HepG2 (cell line): ENCODE measurements around the gene ZNF454. TPM values are rescaled to one million over a fixed set of nuclear protein-coding genes. Genes with fewer than 3 reads are reported as not detected.

Experiments
- BORCS8-MEF2B ChIP-seq: sonication (generic); formaldehyde crosslinking; IDR thresholded peaks from 2 replicates; pipeline ENCODE4 v1.8.0; 2022; ENCODE audit warnings: mild to moderate bottlenecking, missing genetic modification reagents
- CREBL2 ChIP-seq: sonication (generic); formaldehyde crosslinking; IDR thresholded peaks from 2 replicates; pipeline ENCODE4 v1.8.1; 2023; ENCODE audit warnings: missing genetic modification reagents, mild to moderate bottlenecking, borderline replicate concordance
- ERF ChIP-seq: IDR thresholded peaks from 2 replicates; pipeline ENCODE4 v1.6.1; 2018; ENCODE audit warnings: missing biosample characterization, missing genetic modification reagents
- GPN1 ChIP-seq: sonication (generic); formaldehyde crosslinking; IDR thresholded peaks from 2 replicates; pipeline ENCODE4 v1.5.1; 2020; ENCODE audit warnings: missing genetic modification reagents, borderline replicate concordance
- MIER3 ChIP-seq: IDR thresholded peaks from 2 replicates; pipeline ENCODE4 v1.6.1; 2016; ENCODE audit warnings: missing compliant biosample characterization, borderline replicate concordance
- NFKB2 ChIP-seq: sonication (generic); formaldehyde crosslinking; IDR thresholded peaks from 2 replicates; pipeline ENCODE4 v1.4.0; 2020; ENCODE audit warnings: missing genetic modification reagents, borderline replicate concordance
- SMAD1 ChIP-seq: sonication (generic); formaldehyde crosslinking; IDR thresholded peaks from 2 replicates; pipeline ENCODE4 v1.4.0; 2020; ENCODE audit warnings: missing genetic modification reagents, low read depth, mild to moderate bottlenecking, borderline replicate concordance
- SMAD9 ChIP-seq: sonication (generic); formaldehyde crosslinking; IDR thresholded peaks from 2 replicates; pipeline ENCODE4 v1.5.1; 2020; ENCODE audit warnings: mild to moderate bottlenecking, missing genetic modification reagents
- SMARCE1 ChIP-seq: fragments of 450-650 bp; IDR thresholded peaks from 2 replicates; pipeline ENCODE4 v1.6.1; 2017; ENCODE audit warnings: borderline replicate concordance
- SMYD3 ChIP-seq: sonication (generic); formaldehyde crosslinking; IDR thresholded peaks from 2 replicates; pipeline ENCODE4 v1.8.1; 2023; ENCODE audit warnings: mild to moderate bottlenecking, missing genetic modification reagents
- SOX5 ChIP-seq: IDR thresholded peaks from 2 replicates; pipeline ENCODE4 v1.6.1; 2016; ENCODE audit warnings: borderline replicate concordance
- TRAFD1 ChIP-seq: sonication (generic); formaldehyde crosslinking; IDR thresholded peaks from 2 replicates; pipeline ENCODE4 v1.5.1; 2020; ENCODE audit warnings: missing genetic modification reagents, mild to moderate bottlenecking, borderline replicate concordance
- YEATS4 ChIP-seq: sonication (generic); formaldehyde crosslinking; IDR thresholded peaks from 2 replicates; pipeline ENCODE4 v1.4.0; 2020; ENCODE audit warnings: missing genetic modification reagents, borderline replicate concordance
- ZC3H13 ChIP-seq: sonication (generic); formaldehyde crosslinking; IDR thresholded peaks from 2 replicates; pipeline ENCODE4 v1.8.1; 2023; ENCODE audit warnings: mild to moderate bottlenecking, missing genetic modification reagents, moderate library complexity
- ZNF230 ChIP-seq: sonication (generic); formaldehyde crosslinking; IDR thresholded peaks from 2 replicates; pipeline ENCODE4 v1.4.0; 2020; ENCODE audit warnings: mild to moderate bottlenecking, missing genetic modification reagents
- ZNF274 ChIP-seq: sonication (generic); formaldehyde crosslinking; IDR thresholded peaks from 2 replicates; pipeline ENCODE4 v1.5.1; 2020; ENCODE audit warnings: mild to moderate bottlenecking, missing genetic modification reagents
- ZNF34 ChIP-seq: sonication (generic); formaldehyde crosslinking; IDR thresholded peaks from 2 replicates; pipeline ENCODE4 v1.4.0; 2020; ENCODE audit warnings: mild to moderate bottlenecking, missing genetic modification reagents, borderline replicate concordance
- ZNF343 ChIP-seq: sonication (generic); formaldehyde crosslinking; IDR thresholded peaks from 2 replicates; pipeline ENCODE4 v1.4.0; 2020; ENCODE audit warnings: mild to moderate bottlenecking, missing genetic modification reagents
- ZNF543 ChIP-seq: sonication (generic); formaldehyde crosslinking; IDR thresholded peaks from 2 replicates; pipeline ENCODE4 v1.4.0; 2020; ENCODE audit warnings: mild to moderate bottlenecking, missing genetic modification reagents
- polyA plus RNA-seq, 8 experiments: library from polyadenylated mRNA; depleted of rRNA in 3 of 8; stranded (reverse) in 7 of 8; unstranded in 1 of 8; fragments of >200 nt; fragmentation: Illumina TruSeq in 4 of 8; extraction: Trizol in 4 of 8; gene quantifications; 2 replicates each; pipeline versions ENCODE4 v1.2.1 to v1.2.3, GENCODE V29; 2011 to 2016; ENCODE audit warnings: low read depth in 4 of 8, missing spikeins in 1 of 8, mixed read lengths in 1 of 8; ENCODE audit not compliant: insufficient read depth in 1 of 8
- total RNA-seq, 5 experiments: library from RNA; depleted of rRNA; stranded (reverse); fragments of >200 nt; fragmentation: Illumina TruSeq; extraction: Trizol; gene quantifications; 2 replicates each; pipeline ENCODE4 v1.2.3, GENCODE V29; 2016; ENCODE audit warnings: low read depth in 1 of 5
- TF ChIP-seq, protein P1 (sequence below): sonication (generic); formaldehyde crosslinking; IDR thresholded peaks from 2 replicates; pipeline ENCODE4 v1.5.1; 2020; ENCODE audit warnings: mild to moderate bottlenecking, missing genetic modification reagents, borderline replicate concordance
- TF ChIP-seq, protein P2 (sequence below): sonication (generic); formaldehyde crosslinking; IDR thresholded peaks from 2 replicates; pipeline ENCODE4 v1.5.0; 2020; ENCODE audit warnings: missing genetic modification reagents, mild to moderate bottlenecking, borderline replicate concordance
- TF ChIP-seq, protein P3 (sequence below): fragments of 450-650 bp; IDR thresholded peaks from 2 replicates; pipeline ENCODE4 v1.6.1; 2016
- TF ChIP-seq, protein P4 (sequence below): sonication (generic); formaldehyde crosslinking; IDR thresholded peaks from 2 replicates; pipeline ENCODE4 v1.4.0; 2020; ENCODE audit warnings: mild to moderate bottlenecking, low read depth, missing genetic modification reagents

ZNF454 gene
- total and polyA plus RNA-seq, 2 of the 13 experiments (the other 11 are each of a cell fraction or from before 2014, with no cell fraction given): 0.16 TPM; not detected in 1

DNA sequence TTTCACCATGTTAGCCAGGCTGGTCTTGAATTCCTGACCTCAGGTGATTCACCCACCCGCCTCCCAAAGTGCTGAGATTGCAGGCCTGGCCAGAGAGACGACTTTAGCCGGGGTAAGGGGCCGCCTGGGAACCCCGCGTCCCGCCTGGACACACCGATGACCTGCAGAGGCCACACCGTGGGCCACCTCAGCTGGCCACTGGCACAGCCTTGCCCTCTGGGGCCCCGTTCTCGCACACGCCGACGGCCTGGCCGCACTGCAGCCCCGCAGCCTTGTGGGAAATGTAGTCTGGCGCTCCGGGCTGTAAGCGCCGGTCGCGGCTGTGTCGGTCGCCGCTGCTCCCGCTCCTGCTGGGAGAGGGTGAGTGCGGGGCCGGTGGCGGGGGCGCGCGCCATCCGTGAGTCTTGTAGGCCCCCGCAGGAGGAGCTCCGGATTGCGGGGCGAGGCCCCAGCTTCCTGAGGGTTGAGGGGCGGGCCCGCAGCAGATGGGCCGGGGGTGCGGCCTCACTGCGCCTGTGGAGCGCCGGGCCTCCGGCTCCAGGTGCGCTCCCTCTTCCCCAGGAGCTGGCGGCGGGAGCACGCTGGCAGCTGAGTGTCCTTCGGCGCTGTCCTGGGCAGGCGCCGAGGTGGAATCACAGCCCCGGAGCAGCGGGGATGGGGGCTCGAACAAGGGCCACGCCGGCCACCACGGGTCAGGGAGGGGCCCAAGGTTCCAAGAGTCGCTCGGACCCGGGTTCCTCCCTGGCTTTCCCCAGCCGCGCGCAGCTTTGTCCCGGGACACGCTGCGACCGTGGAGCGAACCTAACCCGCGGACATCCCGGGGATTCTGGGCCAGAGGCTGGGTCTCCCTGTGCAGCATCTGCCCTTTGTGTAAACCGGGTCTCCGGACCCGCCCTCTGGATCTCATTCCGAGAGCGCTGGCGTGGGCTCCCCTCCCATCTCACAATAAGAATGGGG is 45.1 kb upstream of the ZNF454 start, which contains the start of gene ZFP2 (continued):
- TF ChIP-seq TRAFD1 (no peak), SOX5 (no peak), SMYD3 (CRISPR knock-in tag) (no peak), ERF (CRISPR knock-in tag) (no peak), ZNF34 (CRISPR knock-in tag) (no peak), MIER3 (CRISPR knock-in tag) (no peak), ZC3H13 (CRISPR knock-in tag) (peak; percentile 29; the same call in 1 of the 2 replicates), ZNF543 (no peak), ZNF274 (0 out of 2 replicates have a peak, but pooled peaks have one; percentile 69), NFKB2 (CRISPR knock-in tag) (peak; percentile 47; the same call in 1 of the 2 replicates), SMAD9 (CRISPR knock-in tag) (no peak), ZNF230 (no peak), SMAD1 (CRISPR knock-in tag) (no peak), ZNF343 (CRISPR knock-in tag) (no peak), SMARCE1 (no peak), GPN1 (no peak), BORCS8-MEF2B (CRISPR knock-in tag) (no peak), YEATS4 (CRISPR knock-in tag) (peak; percentile 74; the same call in 1 of the 2 replicates), CREBL2 (CRISPR knock-in tag) (no peak)
- TF ChIP-seq, protein P1, sequence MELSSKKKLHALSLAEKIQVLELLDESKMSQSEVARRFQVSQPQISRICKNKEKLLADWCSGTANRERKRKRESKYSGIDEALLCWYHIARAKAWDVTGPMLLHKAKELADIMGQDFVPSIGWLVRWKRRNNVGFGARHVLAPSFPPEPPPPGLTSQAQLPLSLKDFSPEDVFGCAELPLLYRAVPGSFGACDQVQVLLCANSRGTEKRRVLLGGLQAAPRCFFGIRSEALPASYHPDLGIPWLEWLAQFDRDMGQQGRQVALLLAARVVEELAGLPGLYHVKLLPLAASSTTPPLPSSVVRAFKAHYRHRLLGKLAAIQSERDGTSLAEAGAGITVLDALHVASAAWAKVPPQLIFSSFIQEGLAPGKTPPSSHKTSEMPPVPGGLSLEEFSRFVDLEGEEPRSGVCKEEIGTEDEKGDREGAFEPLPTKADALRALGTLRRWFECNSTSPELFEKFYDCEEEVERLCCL (CRISPR knock-in tag): no peak
- TF ChIP-seq, protein P2, sequence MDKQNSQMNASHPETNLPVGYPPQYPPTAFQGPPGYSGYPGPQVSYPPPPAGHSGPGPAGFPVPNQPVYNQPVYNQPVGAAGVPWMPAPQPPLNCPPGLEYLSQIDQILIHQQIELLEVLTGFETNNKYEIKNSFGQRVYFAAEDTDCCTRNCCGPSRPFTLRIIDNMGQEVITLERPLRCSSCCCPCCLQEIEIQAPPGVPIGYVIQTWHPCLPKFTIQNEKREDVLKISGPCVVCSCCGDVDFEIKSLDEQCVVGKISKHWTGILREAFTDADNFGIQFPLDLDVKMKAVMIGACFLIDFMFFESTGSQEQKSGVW (CRISPR knock-in tag): no peak
- TF ChIP-seq, protein P3, sequence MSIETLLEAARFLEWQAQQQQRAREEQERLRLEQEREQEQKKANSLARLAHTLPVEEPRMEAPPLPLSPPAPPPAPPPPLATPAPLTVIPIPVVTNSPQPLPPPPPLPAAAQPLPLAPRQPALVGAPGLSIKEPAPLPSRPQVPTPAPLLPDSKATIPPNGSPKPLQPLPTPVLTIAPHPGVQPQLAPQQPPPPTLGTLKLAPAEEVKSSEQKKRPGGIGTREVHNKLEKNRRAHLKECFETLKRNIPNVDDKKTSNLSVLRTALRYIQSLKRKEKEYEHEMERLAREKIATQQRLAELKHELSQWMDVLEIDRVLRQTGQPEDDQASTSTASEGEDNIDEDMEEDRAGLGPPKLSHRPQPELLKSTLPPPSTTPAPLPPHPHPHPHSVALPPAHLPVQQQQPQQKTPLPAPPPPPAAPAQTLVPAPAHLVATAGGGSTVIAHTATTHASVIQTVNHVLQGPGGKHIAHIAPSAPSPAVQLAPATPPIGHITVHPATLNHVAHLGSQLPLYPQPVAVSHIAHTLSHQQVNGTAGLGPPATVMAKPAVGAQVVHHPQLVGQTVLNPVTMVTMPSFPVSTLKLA: no peak
- TF ChIP-seq, protein P4, sequence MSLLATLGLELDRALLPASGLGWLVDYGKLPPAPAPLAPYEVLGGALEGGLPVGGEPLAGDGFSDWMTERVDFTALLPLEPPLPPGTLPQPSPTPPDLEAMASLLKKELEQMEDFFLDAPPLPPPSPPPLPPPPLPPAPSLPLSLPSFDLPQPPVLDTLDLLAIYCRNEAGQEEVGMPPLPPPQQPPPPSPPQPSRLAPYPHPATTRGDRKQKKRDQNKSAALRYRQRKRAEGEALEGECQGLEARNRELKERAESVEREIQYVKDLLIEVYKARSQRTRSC (CRISPR knock-in tag): no peak
